HG02840 (cell line): ENCODE results near the gene NINJ1.

ENCODE experiments used
- ATAC-seq: cut with Tn5 transposase; IDR thresholded peaks from one replicate; pipeline ENCODE4 v1.9.1; 2021; ENCODE audit warnings: mild to moderate bottlenecking, moderate library complexity, moderate number of reproducible peaks; ENCODE audit not compliant: unreplicated experiment, low FRiP score

The NINJ1 gene

DNA sequence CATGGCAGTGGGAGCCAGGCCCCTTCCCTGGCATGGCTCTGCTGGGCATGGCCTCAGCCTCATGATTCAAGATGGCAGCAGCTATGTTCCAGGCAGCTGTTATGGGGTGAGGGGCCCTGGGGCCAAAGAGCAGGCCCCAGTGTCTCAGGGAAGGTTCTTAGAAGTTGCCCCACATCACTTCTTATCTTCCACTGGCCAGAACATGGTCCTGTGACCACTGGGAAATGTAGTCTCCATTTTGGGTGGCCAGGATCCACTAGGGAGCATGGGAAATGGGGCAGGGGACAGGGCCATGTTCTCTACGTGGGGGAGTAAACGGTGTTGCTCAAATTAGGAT lies 57.3 kb downstream of the NINJ1 start:
- no peak for ATAC-seq

DNA sequence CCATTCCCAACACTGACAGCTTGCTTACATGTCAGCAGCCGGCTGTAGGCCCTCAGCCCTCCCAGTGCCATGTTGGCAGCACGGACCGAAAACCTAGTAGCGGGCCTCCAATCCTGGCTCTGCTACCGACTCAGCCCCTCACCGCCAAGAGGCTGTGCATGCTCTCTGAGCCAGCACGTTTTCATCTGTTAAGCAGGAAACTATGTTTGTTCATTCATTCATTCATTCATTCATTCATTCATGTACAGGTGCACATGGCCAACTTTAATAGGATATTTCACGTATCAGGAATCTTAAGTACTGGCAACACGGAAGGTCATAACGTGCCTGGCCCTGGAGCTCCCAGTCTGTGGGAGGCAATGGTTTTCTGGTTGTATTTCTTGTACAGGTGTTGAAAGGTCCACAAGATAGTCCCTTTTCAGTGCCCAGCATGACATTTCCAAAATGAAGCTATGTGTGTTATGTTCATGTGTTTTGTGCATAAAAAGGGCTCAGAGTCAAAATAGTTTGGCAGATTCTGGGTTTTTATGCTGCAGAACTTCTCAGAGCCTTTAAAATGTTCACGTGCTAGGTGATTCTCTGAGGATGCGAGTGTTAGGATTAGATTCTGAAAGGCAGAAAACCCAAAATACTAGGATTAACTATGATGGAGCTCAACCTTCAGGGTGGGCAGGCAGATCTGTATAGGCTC lies 57.8 kb downstream of the NINJ1 start:
- no peak for ATAC-seq

DNA sequence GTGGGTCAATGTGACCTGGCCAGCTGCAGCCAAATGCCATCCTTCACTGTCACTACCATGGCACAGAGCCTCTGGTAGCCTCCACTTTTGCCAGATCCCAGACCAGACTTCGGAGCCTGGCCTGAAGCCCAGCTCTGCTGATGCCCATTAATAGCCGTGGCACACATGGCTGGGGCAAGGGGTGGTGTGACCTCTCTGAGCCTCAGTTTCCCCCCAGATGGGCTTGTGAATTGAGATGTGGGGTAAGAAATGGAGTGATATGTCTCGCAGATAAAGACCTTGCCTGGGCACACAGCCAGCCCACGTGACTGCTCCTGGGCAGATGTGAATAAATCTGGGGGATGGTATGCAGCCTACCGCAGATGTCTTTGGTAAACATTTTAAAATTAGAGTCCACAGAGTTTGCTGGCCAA lies 61.7 kb downstream of the NINJ1 start:
- ATAC-seq = no peak
